ENCODE data around the gene EPHA10.
"Not testable (repeated sequence)": the region's sequence is repeated elsewhere in the genome, so short reads cannot be mapped to it uniquely, and the experiment has no call there.

Gene EPHA10

GRCh38 chr1:37716321-37716720 lies 48.6 kb downstream of the EPHA10 start:
- DNase-seq (ENCODE audit: low spot score): no peak

- DNase-seq (ENCODE audit: low spot score): peak; percentile 17
Measured at GRCh38 chr1:37714689-37715088, 50.2 kb downstream of the EPHA10 start.

- DNase-seq (ENCODE audit: low spot score): peak; percentile 46
Measured at GRCh38 chr1:37714226-37714625, 50.7 kb downstream of the EPHA10 start.

- DNase-seq (ENCODE audit: low spot score): peak; percentile 15
Measured at GRCh38 chr1:37708471-37708870, 56.4 kb downstream of the EPHA10 start.

GRCh38 chr1:37705399-37705798 lies 59.5 kb downstream of the EPHA10 start:
- DNase-seq (ENCODE audit: low spot score): no peak

- DNase-seq (ENCODE audit: low spot score): no peak
Measured at GRCh38 chr1:37704966-37705365, 60.0 kb downstream of the EPHA10 start.

- DNase-seq (ENCODE audit: low spot score): no peak
Measured at GRCh38 chr1:37703061-37703460, 61.9 kb downstream of the EPHA10 start.

- no peak for DNase-seq (ENCODE audit: low spot score)
Measured at GRCh38 chr1:37701051-37701450, 63.9 kb downstream of the EPHA10 start.

- no peak for DNase-seq (ENCODE audit: low spot score)
Measured at GRCh38 chr1:37699147-37699546, 65.8 kb downstream of the EPHA10 start.

- no peak for DNase-seq (ENCODE audit: low spot score)
Measured at GRCh38 chr1:37697737-37698136, 67.2 kb downstream of the EPHA10 start.

GRCh38 chr1:37697090-37697489 lies 67.8 kb downstream of the EPHA10 start:
- DNase-seq (ENCODE audit: low spot score): no peak

- no peak for DNase-seq (ENCODE audit: low spot score)
Measured at GRCh38 chr1:37692834-37693175, 72.1 kb downstream of the EPHA10 start.

- peak; percentile 99 for DNase-seq (ENCODE audit: low spot score)
Measured at GRCh38 chr1:37692078-37692833, 72.7 kb downstream of the EPHA10 start, which contains the start of gene CDCA8. Gene CDCA8 (plus strand): TSS chr1:37692516. CDS start chr1:37692691, 175 bp downstream.

- no peak for DNase-seq (ENCODE audit: low spot score)
Measured at GRCh38 chr1:37691497-37692077, 73.3 kb downstream of the EPHA10 start.

- DNase-seq (ENCODE audit: low spot score): no peak
Measured at GRCh38 chr1:37688926-37689325, 76.0 kb downstream of the EPHA10 start.

GRCh38 chr1:37687764-37688163 lies 77.2 kb downstream of the EPHA10 start:
- DNase-seq (ENCODE audit: low spot score): not testable (repeated sequence)

- DNase-seq (ENCODE audit: low spot score): no peak
Measured at GRCh38 chr1:37685722-37686121, 79.2 kb downstream of the EPHA10 start.

- not testable (repeated sequence) for DNase-seq (ENCODE audit: low spot score)
Measured at GRCh38 chr1:37684182-37684581, 80.7 kb downstream of the EPHA10 start.

- DNase-seq (ENCODE audit: low spot score): no peak
Measured at GRCh38 chr1:37682334-37682987, 82.5 kb downstream of the EPHA10 start.

GRCh38 chr1:37680933-37681332 lies 84.0 kb downstream of the EPHA10 start:
- no peak for DNase-seq (ENCODE audit: low spot score)

- no peak for DNase-seq (ENCODE audit: low spot score)
Measured at GRCh38 chr1:37677808-37678207, 87.1 kb downstream of the EPHA10 start.

GRCh38 chr1:37677143-37677439 lies 87.8 kb downstream of the EPHA10 start:
- no peak for DNase-seq (ENCODE audit: low spot score)

All from left forelimb (tissue), 1 donor.